Measurements from ENCODE around the gene RNF212.

GRCh38 chr4:1156069-1156468 lies 42.7 kb upstream of the RNF212 start:
- TF ChIP-seq CTCF (IDR thresholded peaks at IDR 0.05) (no peak), POLR2A (IDR thresholded peaks at IDR 0.05) (no peak), POLR2AphosphoS5 (IDR thresholded peaks at IDR 0.05) (no peak)

Measured in upper lobe of left lung (tissue), 4 donors.